SK-N-MC (cell line): Measurements from ENCODE around the gene MAP2.

Experiments used
- EZH2 ChIP-seq: fragments of 200-600 bp; sonication (generic); IDR thresholded peaks from one replicate; pipeline ENCODE4 v1.6.1; 2017; ENCODE audit warnings: antibody characterized with exemption
- POLR2AphosphoS5 ChIP-seq: IDR thresholded peaks from 2 replicates; pipeline ENCODE4 v1.6.1; 2012; ENCODE audit warnings: mild to moderate bottlenecking, low read depth, low read length, borderline replicate concordance

GRCh38 chr2:209470466-209470865, 46.6 kb downstream of the MAP2 start:
- TF ChIP-seq EZH2 (no peak), POLR2AphosphoS5 (no peak)
